IMR-90 (cell line): ENCODE results near the gene KRTAP10-7. TPM values are rescaled to one million over a fixed set of nuclear protein-coding genes. Genes with fewer than 3 reads are reported as not detected.

Source experiments
- ATAC-seq: fragments of 200-7000 bp; cut with Tn5 transposase; 2 replicates; pipeline ENCODE4 v1.9.1; 2020; ENCODE audit warnings: low read depth, mild to moderate bottlenecking, moderate library complexity
- BruUV-seq: library from RNA; stranded (reverse); fragments of 400-500 nt; replicated peaks from 2 replicates; lab custom pipeline; 2021; lab: Mats Ljungman, UMichigan
- CTCF ChIA-PET: fragments of 300-600 bp; formaldehyde crosslinking; extraction: SDS; loops from one replicate; lab custom pipeline; 2021; ENCODE audit warnings: antibody characterized with exemption; lab: Yijun Ruan, JAX
- POLR2A ChIA-PET: fragments of 300-600 bp; sonication (Branson Sonifier 250); formaldehyde crosslinking; loops from one replicate; lab custom pipeline; 2022; ENCODE audit warnings: antibody characterized with exemption; ENCODE audit not compliant: unreplicated experiment; lab: Charles Lee
- DNase-seq: peaks from one replicate; pipeline ENCODE4 v3.0.0; 2013
- H2AFZ ChIP-seq: replicated peaks from 2 replicates; pipeline ENCODE3; 2013; ENCODE audit warnings: low read length, mild to moderate bottlenecking; ENCODE audit not compliant: poor library complexity
- H2AK5ac ChIP-seq: 2 replicates; pipeline ENCODE4 v1.6.1; 2013; ENCODE audit warnings: low read depth, low read length, inconsistent platforms
- H2AK9ac ChIP-seq: replicated peaks from 2 replicates; pipeline ENCODE3; 2013; ENCODE audit warnings: mild to moderate bottlenecking, low read depth, low read length, moderate library complexity; ENCODE audit not compliant: poor library complexity
- H2BK120ac ChIP-seq: 2 replicates; pipeline ENCODE4 v1.6.1; 2013; ENCODE audit warnings: low read depth, low read length, inconsistent platforms
- H2BK15ac ChIP-seq: 3 replicates; pipeline ENCODE4 v1.6.1; 2013; ENCODE audit warnings: low read depth, low read length, inconsistent platforms
- H2BK20ac ChIP-seq: 2 replicates; pipeline ENCODE4 v1.6.1; 2013; ENCODE audit warnings: low read depth, mild to moderate bottlenecking, inconsistent platforms, low read length, moderate library complexity
- H2BK5ac ChIP-seq: 2 replicates; pipeline ENCODE4 v1.6.1; 2013; ENCODE audit warnings: mild to moderate bottlenecking, low read depth, low read length, inconsistent platforms; ENCODE audit not compliant: poor library complexity, severe bottlenecking
- H3K14ac ChIP-seq: replicated peaks from 2 replicates; pipeline ENCODE4 v1.6.1; 2013; ENCODE audit warnings: low read depth, low read length, inconsistent platforms
- H3K18ac ChIP-seq: 2 replicates; pipeline ENCODE4 v1.6.1; 2013; ENCODE audit warnings: low read depth, low read length, control low read depth
- H3K23ac ChIP-seq: 2 replicates; pipeline ENCODE4 v1.6.1; 2013; ENCODE audit warnings: low read depth, low read length, inconsistent platforms
- H3K27ac ChIP-seq: 2 replicates; pipeline ENCODE4 v1.5.1; 2013; ENCODE audit warnings: mild to moderate bottlenecking, control low read depth, low read length; ENCODE audit not compliant: insufficient read depth
- H3K27me3 ChIP-seq: 2 replicates; pipeline ENCODE4 v1.6.1; 2013; ENCODE audit warnings: low read length; ENCODE audit not compliant: control insufficient read depth, insufficient read depth
- H3K36me3 ChIP-seq: 2 replicates; pipeline ENCODE4 v1.6.1; 2013; ENCODE audit warnings: low read length, mixed read lengths; ENCODE audit not compliant: control insufficient read depth, insufficient read depth
- H3K4ac ChIP-seq: 2 replicates; pipeline ENCODE4 v1.6.1; 2013; ENCODE audit warnings: low read depth, low read length, inconsistent platforms
- H3K4me1 ChIP-seq: 2 replicates; pipeline ENCODE4 v1.6.1; 2013; ENCODE audit warnings: low read length, mixed read lengths; ENCODE audit not compliant: control insufficient read depth, insufficient read depth
- H3K4me2 ChIP-seq: 2 replicates; pipeline ENCODE4 v1.6.1; 2013; ENCODE audit warnings: low read depth, mild to moderate bottlenecking, control low read depth, low read length, moderate library complexity
- H3K4me3 ChIP-seq: 2 replicates; pipeline ENCODE4 v1.5.1; 2013; ENCODE audit warnings: low read depth, mild to moderate bottlenecking, control low read depth, low read length, moderate library complexity; ENCODE audit not compliant: insufficient read depth
- H3K56ac ChIP-seq: 2 replicates; pipeline ENCODE4 v1.6.1; 2013; ENCODE audit warnings: low read length, inconsistent platforms; ENCODE audit not compliant: insufficient read depth; ENCODE audit errors: extremely low read depth
- H3K79me1 ChIP-seq, 2 experiments: 2 replicates each; pipeline ENCODE4 v1.6.1; 2013; ENCODE audit warnings: low read length in 2 of 2, inconsistent platforms in 1 of 2, low read depth in 1 of 2
- H3K9ac ChIP-seq: 2 replicates; pipeline ENCODE4 v1.6.1; 2013; ENCODE audit warnings: low read depth, low read length, control low read depth
- H3K9me1 ChIP-seq: 2 replicates; pipeline ENCODE4 v1.6.1; 2013; ENCODE audit warnings: low read length, inconsistent platforms; ENCODE audit not compliant: insufficient read depth
- H3K9me3 ChIP-seq: 2 replicates; pipeline ENCODE4 v1.6.1; 2013; ENCODE audit warnings: low read length; ENCODE audit not compliant: control insufficient read depth, insufficient read depth
- H4K20me1 ChIP-seq: 2 replicates; pipeline ENCODE4 v1.6.1; 2013; ENCODE audit warnings: low read length, inconsistent platforms; ENCODE audit not compliant: insufficient read depth
- H4K5ac ChIP-seq: 2 replicates; pipeline ENCODE4 v1.6.1; 2013; ENCODE audit warnings: mild to moderate bottlenecking, low read depth, low read length, control low read depth
- H4K8ac ChIP-seq, 2 experiments: 2 replicates each; pipeline ENCODE4 v1.6.1; 2013; ENCODE audit warnings: low read depth in 2 of 2, low read length in 2 of 2, control low read depth in 1 of 2, inconsistent platforms in 1 of 2
- H4K91ac ChIP-seq: 2 replicates; pipeline ENCODE4 v1.6.1; 2013; ENCODE audit warnings: low read depth, low read length, inconsistent platforms; ENCODE audit not compliant: insufficient read depth
- CEBPB ChIP-seq: IDR thresholded peaks from 2 replicates; pipeline ENCODE4 v1.6.1; 2012; ENCODE audit warnings: low read depth, low read length, improper control_type of control experiment
- MAZ ChIP-seq: IDR thresholded peaks from 2 replicates; pipeline ENCODE4 v1.6.1; 2012; ENCODE audit warnings: low read depth, mild to moderate bottlenecking, low read length, improper control_type of control experiment, moderate library complexity, borderline replicate concordance
- NFE2L2 ChIP-seq: fragments of 150-350 bp; IDR thresholded peaks from 2 replicates; pipeline ENCODE4 v1.6.1; 2016; ENCODE audit warnings: low read depth, mild to moderate bottlenecking, low read length
- RAD21 ChIP-seq: IDR thresholded peaks from 2 replicates; pipeline ENCODE4 v1.6.1; 2012; ENCODE audit warnings: low read length, improper control_type of control experiment
- RCOR1 ChIP-seq: IDR thresholded peaks from 2 replicates; pipeline ENCODE4 v1.6.1; 2012; ENCODE audit warnings: mild to moderate bottlenecking, low read length, improper control_type of control experiment; ENCODE audit not compliant: insufficient replicate concordance
- RFX5 ChIP-seq: IDR thresholded peaks from 2 replicates; pipeline ENCODE4 v1.8.0; 2012; ENCODE audit warnings: low read depth, mild to moderate bottlenecking, low read length, moderate library complexity
- SMC3 ChIP-seq: fragments of 150-350 bp; IDR thresholded peaks from 2 replicates; pipeline ENCODE4 v1.6.1; 2016; ENCODE audit warnings: low read depth, mild to moderate bottlenecking, antibody characterized with exemption, low read length, moderate library complexity
- WGBS, 2 experiments: methylation state at CpG; one replicate each; pipeline versions ENCODE4 v1.1.5 to v1.1.7; 2013; ENCODE audit warnings: missing lambda C conversion rate in 2 of 2; ENCODE audit not compliant: insufficient read length in 1 of 2; ENCODE audit errors: extremely low coverage in 2 of 2; 5-methylcytosine and 5-hydroxymethylcytosine counted together
- dilution Hi-C: fragments of 300-500 bp; cut with HindIII; formaldehyde crosslinking; loops from one replicate; pipeline ENCODE4 v1.14.3; 2018; ENCODE audit warnings: low sequenced_read_pairs; ENCODE audit not compliant: unreplicated experiment
- in situ Hi-C: fragments of 300-500 bp; cut with MboI; formaldehyde crosslinking; loops from 3 replicates; pipeline ENCODE4 v1.14.3; 2019; ENCODE audit warnings: low sequenced_read_pairs, inconsistent platforms, mixed read lengths
- intact Hi-C: fragments of 100-400 bp; cut with micrococcal nuclease; formaldehyde crosslinking; loops from 2 replicates; pipeline ENCODE4 v1.10.0; 2022
- polyA plus RNA-seq, 3 experiments: library from polyadenylated mRNA; depleted of rRNA; stranded (reverse); fragments of >200 nt; gene quantifications; 2 replicates each; pipeline ENCODE4 v1.2.3, GENCODE V29; 2012; ENCODE audit warnings: low replicate concordance in 1 of 3
- total RNA-seq: library from RNA; depleted of rRNA; stranded (reverse); fragments of >200 nt; gene quantifications from 2 replicates; pipeline ENCODE4 v1.2.3, GENCODE V29; 2012
- TF ChIP-seq, protein P1 (sequence below): fragments of 150-350 bp; IDR thresholded peaks from 2 replicates; pipeline ENCODE4 v1.6.1; 2016; ENCODE audit warnings: low read depth, mild to moderate bottlenecking, low read length, moderate library complexity, borderline replicate concordance

KRTAP10-7 gene
- total and polyA plus RNA-seq, 2 of the 4 experiments (the other 2 are of a cell fraction): not detected

DNA sequence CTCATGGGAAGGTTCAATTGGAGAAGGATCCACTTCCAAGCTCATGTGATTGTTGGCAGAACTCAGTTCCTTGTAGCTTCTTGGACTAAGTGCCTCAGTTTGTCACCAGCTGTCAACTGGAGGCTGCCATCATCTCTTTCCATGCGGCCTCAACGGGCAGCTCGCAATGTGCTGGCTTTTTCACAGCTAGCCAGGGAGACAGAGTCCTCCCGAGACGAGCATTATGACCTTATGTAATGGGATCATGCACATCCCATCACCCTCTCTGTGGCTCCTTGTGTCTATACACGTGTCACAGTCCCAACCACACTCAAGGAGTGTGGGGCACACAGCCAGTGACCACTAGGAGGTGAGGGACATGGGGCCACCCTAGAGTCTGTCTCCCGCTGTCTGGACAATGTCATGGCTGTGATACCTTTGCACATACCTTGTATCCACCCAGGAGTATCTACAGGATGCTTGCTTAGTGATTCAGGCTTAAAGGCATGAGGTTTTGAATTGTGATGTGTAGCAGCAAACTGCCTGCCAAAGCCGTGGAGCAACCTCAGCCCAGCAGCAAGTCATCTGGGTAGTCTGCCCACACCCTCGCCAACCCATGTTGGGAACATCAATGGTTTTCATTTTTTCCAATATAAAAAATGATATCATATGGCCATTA, 4.2 kb upstream of the KRTAP10-7 start:
- Histone ChIP-seq H2AK9ac (no peak overlapping the region), H3K14ac (no peak overlapping the region), H3K4me3 (no peak overlapping the region), H4K20me1 (no peaks in the 10 kb centered on the region), H2BK20ac (no peak overlapping the region), H3K4me2 (no peak overlapping the region), H2BK120ac (no peak overlapping the region), H4K5ac (no peak overlapping the region), H4K8ac (no peak overlapping the region), H3K79me1 (no peaks in the 10 kb centered on the region), H3K9ac (no peak overlapping the region), H3K9me1 (no peaks in the 10 kb centered on the region), H3K4me1 (no peaks in the 10 kb centered on the region), H3K56ac (no peak overlapping the region), H3K27ac (no peak overlapping the region), H3K4ac (no peak overlapping the region), H3K18ac (no peak overlapping the region), H3K9me3 (no peaks in the 10 kb centered on the region), H3K36me3 (no peaks in the 10 kb centered on the region), H2AFZ (no peak overlapping the region), H2BK5ac (no peak overlapping the region), H4K91ac (no peak overlapping the region), H2AK5ac (no peak overlapping the region), H3K27me3 (peaks cover 4% of the 10 kb centered on the region; the same call in 1 of the 2 replicates), H3K23ac (no peak overlapping the region), H2BK15ac (no peak overlapping the region)
- intact Hi-C loops: no loop called here
- ChIA-PET POLR2A (no interaction called here), CTCF (no interaction called here)
- DNase-seq (no peak), ATAC-seq (no peak)
- 45% methylated on average over 4 of the region's 9 CpGs; no CpG with 5 or more reads in 1 of the 2 experiments for WGBS, 2 experiments
- dilution Hi-C loops: no loop called here
- in situ Hi-C loops: no loop called here
- no TSS peak for BruUV-seq
- TF ChIP-seq CEBPB: no peak
- no peak for TF ChIP-seq SMC3
- TF ChIP-seq, protein P1, sequence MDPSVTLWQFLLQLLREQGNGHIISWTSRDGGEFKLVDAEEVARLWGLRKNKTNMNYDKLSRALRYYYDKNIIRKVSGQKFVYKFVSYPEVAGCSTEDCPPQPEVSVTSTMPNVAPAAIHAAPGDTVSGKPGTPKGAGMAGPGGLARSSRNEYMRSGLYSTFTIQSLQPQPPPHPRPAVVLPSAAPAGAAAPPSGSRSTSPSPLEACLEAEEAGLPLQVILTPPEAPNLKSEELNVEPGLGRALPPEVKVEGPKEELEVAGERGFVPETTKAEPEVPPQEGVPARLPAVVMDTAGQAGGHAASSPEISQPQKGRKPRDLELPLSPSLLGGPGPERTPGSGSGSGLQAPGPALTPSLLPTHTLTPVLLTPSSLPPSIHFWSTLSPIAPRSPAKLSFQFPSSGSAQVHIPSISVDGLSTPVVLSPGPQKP: no peak
- TF ChIP-seq RCOR1: no peak
- TF ChIP-seq MAZ: no peak
- no peak for TF ChIP-seq RFX5
- no peak for TF ChIP-seq NFE2L2
- no peak for TF ChIP-seq RAD21
